H1 (cell line): ENCODE results near the gene FRMD6.

Experiments used
- ATF2 ChIP-seq: IDR thresholded peaks from 2 replicates; pipeline ENCODE4 v1.6.1; 2012; ENCODE audit warnings: low read length, inconsistent platforms
- CBX8 ChIP-seq: fragments of 300-800, 300-1000 bp; sonication (generic); IDR thresholded peaks from 2 replicates; pipeline ENCODE4 v1.7.1; 2016; ENCODE audit warnings: low read depth, low read length, borderline replicate concordance
- CEBPB ChIP-seq: IDR thresholded peaks from 2 replicates; pipeline ENCODE4 v1.6.1; 2012; ENCODE audit warnings: low read depth, low read length
- CREB1 ChIP-seq: IDR thresholded peaks from 2 replicates; pipeline ENCODE4 v1.6.1; 2012; ENCODE audit warnings: inconsistent platforms
- CTCF ChIP-seq, 3 experiments: IDR thresholded peaks; 1 replicate in 2 of 3; 2 replicates in 1 of 3; pipeline versions ENCODE4 v1.5.1 to v1.6.1; 2011; ENCODE audit warnings: low read length in 3 of 3, mild to moderate bottlenecking in 3 of 3, inconsistent platforms in 2 of 3, low read depth in 1 of 3, moderate library complexity in 1 of 3; ENCODE audit not compliant: insufficient read depth in 1 of 3; ENCODE audit errors: control extremely low read depth in 1 of 3
- EGR1 ChIP-seq: IDR thresholded peaks from 2 replicates; pipeline ENCODE4 v1.6.1; 2011; ENCODE audit warnings: low read depth, low read length, borderline replicate concordance
- GABPA ChIP-seq: IDR thresholded peaks from 2 replicates; pipeline ENCODE4 v1.6.1; 2011; ENCODE audit warnings: mild to moderate bottlenecking, low read length, moderate library complexity, borderline replicate concordance; ENCODE audit not compliant: insufficient read depth
- JUND ChIP-seq: IDR thresholded peaks from 2 replicates; pipeline ENCODE4 v1.6.1; 2011; ENCODE audit warnings: mild to moderate bottlenecking, improper control_type of control experiment, low read length
- MAFK ChIP-seq: IDR thresholded peaks from 2 replicates; pipeline ENCODE4 v1.6.1; 2012; ENCODE audit warnings: low read depth, mild to moderate bottlenecking, improper control_type of control experiment, low read length
- POLR2A ChIP-seq, 2 experiments: IDR thresholded peaks; 1 replicate in 1 of 2; 2 replicates in 1 of 2; pipeline ENCODE4 v1.6.1; 2011; ENCODE audit warnings: low read depth in 2 of 2, low read length in 2 of 2, mild to moderate bottlenecking in 2 of 2; ENCODE audit errors: control extremely low read depth in 1 of 2
- POLR2AphosphoS5 ChIP-seq: IDR thresholded peaks from 2 replicates; pipeline ENCODE4 v1.6.1; 2011; ENCODE audit warnings: low read depth, low read length
- RBBP5 ChIP-seq: IDR thresholded peaks from 2 replicates; pipeline ENCODE4 v1.7.1; 2012; ENCODE audit warnings: low read depth, mild to moderate bottlenecking, inconsistent platforms, low read length, moderate library complexity, borderline replicate concordance
- SIN3A ChIP-seq, 2 experiments: IDR thresholded peaks in 1 of 2; conservative IDR thresholded peaks in 1 of 2; 2 replicates each; pipeline ENCODE4 v1.6.1; 2011 to 2012; ENCODE audit warnings: low read length in 2 of 2, improper control_type of control experiment in 1 of 2, low read depth in 1 of 2, mild to moderate bottlenecking in 1 of 2
- SP1 ChIP-seq: IDR thresholded peaks from 2 replicates; pipeline ENCODE4 v1.6.1; 2011; ENCODE audit warnings: low read depth, low read length

GRCh38 chr14:51711505-51711904, 59.8 kb downstream of the FRMD6 start:
- TF ChIP-seq POLR2A (IDR thresholded peaks at IDR 0.05; ENCODE audit: control extremely low read depth in 1 of 2, low read depth in 2 of 2, low read length in 2 of 2) (no peak), SP1 (no peak), CTCF (IDR thresholded peaks at IDR 0.05; ENCODE audit: control extremely low read depth in 1 of 3, insufficient read depth in 1 of 3, low read depth in 1 of 3, low read length in 3 of 3) (no peak), SIN3A (conservative IDR thresholded peaks at IDR 0.05 in 1 of 2, IDR thresholded peaks at IDR 0.05 in 1 of 2; ENCODE audit: low read depth in 1 of 2, low read length in 2 of 2) (no peak), POLR2AphosphoS5 (no peak), GABPA (no peak), MAFK (no peak), CBX8 (no peak), CREB1 (no peak), EGR1 (no peak), ATF2 (no peak), RBBP5 (no peak), CEBPB (no peak), JUND (no peak)
